ENCODE measurements around the gene SIGLECL1. TPM values are rescaled to one million over a fixed set of nuclear protein-coding genes. Genes with fewer than 3 reads are reported as not detected.

Gene SIGLECL1
- total and polyA plus RNA-seq, 2 donors from 2014 or later = not detected

- intact Hi-C loops (cut with DNase I) = no loop called here
- Histone ChIP-seq H3K4me3 (ENCODE audit: low read length in 3 of 3) (no peak overlapping the region), H3K27ac (ENCODE audit: low read depth in 2 of 2, low read length in 2 of 2) (no peak overlapping the region), H3K36me3 (ENCODE audit: control insufficient read depth in 2 of 3, insufficient read depth in 3 of 3, low read length in 3 of 3) (no peaks in the 10 kb centered on the region), H3K27me3 (ENCODE audit: control insufficient read depth, insufficient read depth, low read length) (no peaks in the 10 kb centered on the region), H3K9me3 (ENCODE audit: control insufficient read depth in 2 of 3, insufficient read depth in 1 of 3, low read length in 3 of 3) (no peaks in the 10 kb centered on the region), H3K9ac (ENCODE audit: low read length in 3 of 3) (no peak overlapping the region), H3K4me1 (ENCODE audit: control insufficient read depth in 2 of 3, insufficient read depth in 2 of 3, low read depth in 1 of 3, low read length in 3 of 3) (no peaks in the 10 kb centered on the region)
- FAIRE-seq (no peak), DNase-seq (no peak)
- TF ChIP-seq CTCF (IDR thresholded peaks at IDR 0.05; ENCODE audit: borderline replicate concordance, extremely low read depth, insufficient read depth) = no peak
These were observed 22.9 kb upstream of the SIGLECL1 start for GRCh38 chr19:51227966-51228365.

GRCh38 chr19:51240866-51241265 is 10.0 kb upstream of the SIGLECL1 start:
- Histone ChIP-seq H3K9ac (ENCODE audit: low read length in 3 of 3) (no peak overlapping the region), H3K4me3 (ENCODE audit: low read length in 3 of 3) (no peak overlapping the region), H3K36me3 (ENCODE audit: control insufficient read depth in 2 of 3, insufficient read depth in 3 of 3, low read length in 3 of 3) (no peaks in the 10 kb centered on the region), H3K27me3 (ENCODE audit: control insufficient read depth, insufficient read depth, low read length) (no peaks in the 10 kb centered on the region), H3K9me3 (ENCODE audit: control insufficient read depth in 2 of 3, insufficient read depth in 1 of 3, low read length in 3 of 3) (no peaks in the 10 kb centered on the region), H3K4me1 (ENCODE audit: control insufficient read depth in 2 of 3, insufficient read depth in 2 of 3, low read depth in 1 of 3, low read length in 3 of 3) (no peaks in the 10 kb centered on the region), H3K27ac (ENCODE audit: low read depth in 2 of 2, low read length in 2 of 2) (no peak overlapping the region)
- TF ChIP-seq CTCF (IDR thresholded peaks at IDR 0.05; ENCODE audit: borderline replicate concordance, extremely low read depth, insufficient read depth) = no peak
- FAIRE-seq = no peak
- DNase-seq = no peak
- intact Hi-C loops (cut with DNase I) = no loop called here

- Histone ChIP-seq H3K27ac (ENCODE audit: low read depth in 2 of 2, low read length in 2 of 2) (no peak overlapping the region), H3K4me1 (ENCODE audit: control insufficient read depth in 2 of 3, insufficient read depth in 2 of 3, low read depth in 1 of 3, low read length in 3 of 3) (no peaks in the 10 kb centered on the region), H3K9me3 (ENCODE audit: control insufficient read depth in 2 of 3, insufficient read depth in 1 of 3, low read length in 3 of 3) (no peaks in the 10 kb centered on the region), H3K4me3 (ENCODE audit: low read length in 3 of 3) (no peak overlapping the region), H3K36me3 (ENCODE audit: control insufficient read depth in 2 of 3, insufficient read depth in 3 of 3, low read length in 3 of 3) (no peaks in the 10 kb centered on the region), H3K27me3 (ENCODE audit: control insufficient read depth, insufficient read depth, low read length) (no peaks in the 10 kb centered on the region), H3K9ac (ENCODE audit: low read length in 3 of 3) (no peak overlapping the region)
- FAIRE-seq (no peak), DNase-seq (no peak)
- intact Hi-C loops (cut with DNase I) = no loop called here
- TF ChIP-seq CTCF (IDR thresholded peaks at IDR 0.05; ENCODE audit: borderline replicate concordance, extremely low read depth, insufficient read depth) = no peak
These were observed 7.8 kb upstream of the SIGLECL1 start for GRCh38 chr19:51242881-51243630.
